Endodermal cell (in vitro differentiated cells): Measurements from ENCODE around the gene APPL2. TPM values are rescaled to one million over a fixed set of nuclear protein-coding genes. Genes with fewer than 3 reads are reported as not detected.

Experiments used
- DNase-seq: peaks from one replicate; pipeline ENCODE4 v3.0.0-alpha.2; 2017
- H3K27ac ChIP-seq: 2 replicates; pipeline ENCODE4 v1.5.1; 2013; ENCODE audit warnings: mild to moderate bottlenecking, low read depth, low read length, moderate library complexity
- H3K27me3 ChIP-seq: 2 replicates; pipeline ENCODE4 v1.6.1; 2013; ENCODE audit warnings: mild to moderate bottlenecking, low read length, moderate library complexity; ENCODE audit not compliant: insufficient read depth, control insufficient read depth, poor library complexity, severe bottlenecking
- H3K36me3 ChIP-seq: 2 replicates; pipeline ENCODE4 v1.7.0; 2013; ENCODE audit warnings: mild to moderate bottlenecking, low read length, moderate library complexity; ENCODE audit not compliant: control insufficient read depth, insufficient read depth
- H3K4me1 ChIP-seq: one replicate; pipeline ENCODE4 v1.7.0; 2013; ENCODE audit warnings: low read length; ENCODE audit not compliant: control insufficient read depth, insufficient read depth
- H3K4me3 ChIP-seq: 2 replicates; pipeline ENCODE4 v1.5.1; 2013; ENCODE audit warnings: mild to moderate bottlenecking, low read length, moderate library complexity
- H3K9ac ChIP-seq: 2 replicates; pipeline ENCODE4 v1.6.1; 2013; ENCODE audit warnings: mild to moderate bottlenecking, low read length, moderate library complexity; ENCODE audit not compliant: poor library complexity, severe bottlenecking; ENCODE audit errors: extremely low read depth
- H3K9me3 ChIP-seq: 2 replicates; pipeline ENCODE4 v1.6.1; 2013; ENCODE audit warnings: mild to moderate bottlenecking, low read length, moderate library complexity; ENCODE audit not compliant: control insufficient read depth
- H3K27ac Mint-ChIP-seq: 2 replicates; pipeline ENCODE4 v1.8.0; 2020; ENCODE audit warnings: mixed read lengths
- H3K27me3 Mint-ChIP-seq: 2 replicates; pipeline ENCODE4 v1.8.0; 2021; ENCODE audit warnings: mild to moderate bottlenecking, mixed read lengths; ENCODE audit not compliant: insufficient read depth
- H3K36me3 Mint-ChIP-seq: 2 replicates; pipeline ENCODE4 v1.8.0; 2020; ENCODE audit warnings: low read depth, mixed read lengths
- H3K4me1 Mint-ChIP-seq: 2 replicates; pipeline ENCODE4 v1.8.0; 2020; ENCODE audit warnings: mixed read lengths
- H3K4me3 Mint-ChIP-seq: 2 replicates; pipeline ENCODE4 v1.8.0; 2020; ENCODE audit warnings: mild to moderate bottlenecking, moderate library complexity, mixed read lengths
- H3K9me3 Mint-ChIP-seq: 2 replicates; pipeline ENCODE4 v1.8.0; 2020; ENCODE audit warnings: mild to moderate bottlenecking, mixed read lengths
- WGBS, 2 experiments: methylation state at CpG; one replicate each; pipeline versions ENCODE4 v1.1.5 to v1.1.7; 2013; ENCODE audit warnings: missing lambda C conversion rate in 2 of 2, mixed read lengths in 1 of 2; ENCODE audit not compliant: insufficient coverage in 1 of 2, insufficient read length in 1 of 2; 5-methylcytosine and 5-hydroxymethylcytosine counted together
- total RNA-seq, 2 donors: library from RNA; stranded (reverse); fragmentation: NEBNext Ultra II Directional in 1 of 2; extraction: Animal tissue kit (Norgen Biotek cat#: 25700) in 1 of 2; gene quantifications; 2 replicates in 1 of 2; 3 replicates in 1 of 2; pipeline ENCODE4 v1.2.1, GENCODE V29; 2021
- TF ChIP-seq, protein P1 (sequence below): fragments of 200-600 bp; sonication (generic); conservative IDR thresholded peaks from 2 replicates; pipeline ENCODE4 v1.5.0; 2021; ENCODE audit warnings: antibody characterized with exemption, mild to moderate bottlenecking

The APPL2 gene
- total RNA-seq, 2 donors from 2014 or later: 31.8 to 35.2 TPM

DNA sequence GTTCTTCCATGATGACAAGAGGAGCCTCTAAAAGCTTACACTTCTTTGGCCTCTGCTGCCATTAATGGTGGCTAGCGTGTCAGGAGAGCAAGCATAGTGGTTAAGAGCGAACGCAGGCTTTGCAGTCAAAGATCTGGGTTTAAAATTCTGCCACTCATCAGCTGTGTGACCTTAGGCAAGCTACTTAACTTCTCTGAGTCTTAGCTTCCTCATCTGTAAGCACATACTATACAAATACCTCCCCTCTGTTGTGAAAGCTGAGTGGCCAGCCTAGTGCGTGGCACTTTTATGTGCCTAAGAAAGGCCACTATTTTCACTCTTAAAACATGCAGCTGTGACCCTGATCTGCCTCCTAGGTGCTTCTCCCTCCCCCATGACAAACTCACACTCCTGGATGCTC is 11.6 kb downstream of the APPL2 start:
- Mint-ChIP-seq H3K36me3 (peaks cover 27% of the 10 kb centered on the region), H3K27me3 (no peaks in the 10 kb centered on the region), H3K9me3 (no peaks in the 10 kb centered on the region), H3K27ac (no peak overlapping the region), H3K4me3 (no peak overlapping the region), H3K4me1 (peaks cover 12% of the 10 kb centered on the region)
- 93 to 94% methylated on average over 4 of the region's 4 CpGs for WGBS, 2 experiments
- no peak overlapping the region for H3K9ac ChIP-seq
- no peaks in the 10 kb centered on the region for H3K27me3 ChIP-seq
- H3K27ac ChIP-seq: no peak overlapping the region
- H3K4me3 ChIP-seq: no peak overlapping the region
- peaks cover 3% of the 10 kb centered on the region for H3K4me1 ChIP-seq
- DNase-seq: no peak
- H3K9me3 ChIP-seq: no peaks in the 10 kb centered on the region
- peaks cover 24% of the 10 kb centered on the region for H3K36me3 ChIP-seq
- TF ChIP-seq, protein P1, sequence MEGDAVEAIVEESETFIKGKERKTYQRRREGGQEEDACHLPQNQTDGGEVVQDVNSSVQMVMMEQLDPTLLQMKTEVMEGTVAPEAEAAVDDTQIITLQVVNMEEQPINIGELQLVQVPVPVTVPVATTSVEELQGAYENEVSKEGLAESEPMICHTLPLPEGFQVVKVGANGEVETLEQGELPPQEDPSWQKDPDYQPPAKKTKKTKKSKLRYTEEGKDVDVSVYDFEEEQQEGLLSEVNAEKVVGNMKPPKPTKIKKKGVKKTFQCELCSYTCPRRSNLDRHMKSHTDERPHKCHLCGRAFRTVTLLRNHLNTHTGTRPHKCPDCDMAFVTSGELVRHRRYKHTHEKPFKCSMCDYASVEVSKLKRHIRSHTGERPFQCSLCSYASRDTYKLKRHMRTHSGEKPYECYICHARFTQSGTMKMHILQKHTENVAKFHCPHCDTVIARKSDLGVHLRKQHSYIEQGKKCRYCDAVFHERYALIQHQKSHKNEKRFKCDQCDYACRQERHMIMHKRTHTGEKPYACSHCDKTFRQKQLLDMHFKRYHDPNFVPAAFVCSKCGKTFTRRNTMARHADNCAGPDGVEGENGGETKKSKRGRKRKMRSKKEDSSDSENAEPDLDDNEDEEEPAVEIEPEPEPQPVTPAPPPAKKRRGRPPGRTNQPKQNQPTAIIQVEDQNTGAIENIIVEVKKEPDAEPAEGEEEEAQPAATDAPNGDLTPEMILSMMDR: no peak

DNA sequence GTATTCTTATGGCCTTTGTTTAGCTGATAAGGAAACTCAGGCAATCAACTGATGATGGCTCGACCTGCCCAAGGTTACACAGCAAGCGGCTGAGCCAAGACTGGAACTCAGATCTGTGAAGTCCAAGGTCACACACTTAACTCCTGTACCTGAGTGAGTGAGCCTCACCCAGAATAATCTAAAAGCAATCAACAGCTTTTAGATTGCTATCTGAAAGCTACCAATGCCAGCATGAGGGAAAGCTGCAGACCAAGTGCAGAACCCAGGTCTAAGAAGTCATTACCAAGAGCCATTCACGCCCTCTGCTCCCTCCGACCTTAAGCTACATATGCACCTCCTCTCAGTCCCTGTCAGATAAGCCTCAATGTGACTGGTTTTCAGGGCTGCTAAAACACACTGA is 12.1 kb downstream of the APPL2 start:
- Mint-ChIP-seq H3K27ac (no peak overlapping the region), H3K4me3 (no peak overlapping the region), H3K4me1 (peaks cover 12% of the 10 kb centered on the region), H3K27me3 (no peaks in the 10 kb centered on the region), H3K36me3 (peaks cover 25% of the 10 kb centered on the region), H3K9me3 (no peaks in the 10 kb centered on the region)
- WGBS, 2 experiments: 86 to 100% methylated on average over 1 to 4 of the region's 4 CpGs
- Histone ChIP-seq H3K36me3 (peaks cover 20% of the 10 kb centered on the region), H3K27me3 (no peaks in the 10 kb centered on the region), H3K9ac (no peak overlapping the region), H3K4me3 (no peak overlapping the region), H3K4me1 (peaks cover 3% of the 10 kb centered on the region), H3K27ac (no peak overlapping the region), H3K9me3 (no peaks in the 10 kb centered on the region)
- TF ChIP-seq, protein P1: no peak
- peak; percentile 65 for DNase-seq

DNA sequence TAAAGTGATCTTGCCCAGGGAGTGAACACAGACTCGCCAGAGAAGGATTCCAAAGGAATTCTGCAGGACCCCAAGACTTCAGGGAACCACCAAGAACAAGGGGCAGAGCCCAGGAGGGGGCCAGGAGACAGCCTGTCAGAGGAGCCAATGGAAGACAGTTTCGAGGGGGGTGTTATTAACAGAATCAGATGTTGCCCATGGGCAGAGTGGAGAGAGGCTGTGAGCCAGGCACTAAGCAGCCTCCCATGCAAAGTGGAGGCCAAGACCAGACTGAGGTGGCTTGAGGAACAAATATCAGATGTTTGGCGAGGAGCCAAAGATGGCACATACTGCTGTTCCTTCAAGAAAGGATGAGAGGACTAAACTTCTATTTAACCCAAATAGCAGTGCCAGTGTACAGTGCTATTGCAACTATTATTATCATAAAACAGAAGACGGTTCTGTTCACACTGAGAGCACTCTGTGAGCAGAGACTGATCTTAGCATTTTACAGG is 12.6 kb downstream of the APPL2 start:
- H3K9me3 ChIP-seq: no peaks in the 10 kb centered on the region
- peaks cover 3% of the 10 kb centered on the region for H3K4me1 ChIP-seq
- Mint-ChIP-seq H3K27ac (no peak overlapping the region), H3K36me3 (peaks cover 21% of the 10 kb centered on the region), H3K9me3 (no peaks in the 10 kb centered on the region), H3K4me1 (peaks cover 12% of the 10 kb centered on the region), H3K27me3 (no peaks in the 10 kb centered on the region), H3K4me3 (no peak overlapping the region)
- no peak overlapping the region for H3K4me3 ChIP-seq
- peaks cover 19% of the 10 kb centered on the region for H3K36me3 ChIP-seq
- no peaks in the 10 kb centered on the region for H3K27me3 ChIP-seq
- H3K27ac ChIP-seq: no peak overlapping the region
- no peak overlapping the region for H3K9ac ChIP-seq
- WGBS, 2 experiments: 90 to 96% methylated on average over 3 to 4 of the region's 4 CpGs
- no peak for DNase-seq
- TF ChIP-seq, protein P1: no peak
